Activated T-cell treated with anti-CD3 and anti-CD28 coated beads, Interleukin-2, amount 50 U/mL, for 4 hours (primary cell): ENCODE measurements around the gene CEP128. TPM values are rescaled to one million over a fixed set of nuclear protein-coding genes. Genes with fewer than 3 reads are reported as not detected.

ENCODE experiments used
- ATAC-seq, 2 donors: fragments of 200-7000 bp; cut with Tn5 transposase; one replicate each; pipeline ENCODE4 v1.10.0; 2021
- DNase-seq: peaks from one replicate; pipeline ENCODE4 v3.0.0-alpha.2; 2020
- H3K27me3 Mint-ChIP-seq: one replicate; pipeline ENCODE4 v1.8.0; 2021; ENCODE audit warnings: low read depth, mixed read lengths
- H3K36me3 Mint-ChIP-seq: one replicate; pipeline ENCODE4 v1.8.0; 2022; ENCODE audit warnings: mixed read lengths; ENCODE audit not compliant: insufficient read depth
- H3K4me1 Mint-ChIP-seq: one replicate; pipeline ENCODE4 v1.8.0; 2021; ENCODE audit warnings: low read depth, mixed read lengths
- H3K4me3 Mint-ChIP-seq: one replicate; pipeline ENCODE4 v1.8.0; 2021; ENCODE audit warnings: mild to moderate bottlenecking, moderate library complexity, mixed read lengths
- H3K9me3 Mint-ChIP-seq: one replicate; pipeline ENCODE4 v1.8.0; 2021; ENCODE audit warnings: mixed read lengths
- total RNA-seq, 3 donors: library from RNA; stranded (reverse); gene quantifications; one replicate each; pipeline ENCODE4 v1.2.1, GENCODE V29; 2021

The CEP128 gene
- total RNA-seq, 3 donors from 2014 or later: 17.1 to 22.7 (median 21.2) TPM

DNA sequence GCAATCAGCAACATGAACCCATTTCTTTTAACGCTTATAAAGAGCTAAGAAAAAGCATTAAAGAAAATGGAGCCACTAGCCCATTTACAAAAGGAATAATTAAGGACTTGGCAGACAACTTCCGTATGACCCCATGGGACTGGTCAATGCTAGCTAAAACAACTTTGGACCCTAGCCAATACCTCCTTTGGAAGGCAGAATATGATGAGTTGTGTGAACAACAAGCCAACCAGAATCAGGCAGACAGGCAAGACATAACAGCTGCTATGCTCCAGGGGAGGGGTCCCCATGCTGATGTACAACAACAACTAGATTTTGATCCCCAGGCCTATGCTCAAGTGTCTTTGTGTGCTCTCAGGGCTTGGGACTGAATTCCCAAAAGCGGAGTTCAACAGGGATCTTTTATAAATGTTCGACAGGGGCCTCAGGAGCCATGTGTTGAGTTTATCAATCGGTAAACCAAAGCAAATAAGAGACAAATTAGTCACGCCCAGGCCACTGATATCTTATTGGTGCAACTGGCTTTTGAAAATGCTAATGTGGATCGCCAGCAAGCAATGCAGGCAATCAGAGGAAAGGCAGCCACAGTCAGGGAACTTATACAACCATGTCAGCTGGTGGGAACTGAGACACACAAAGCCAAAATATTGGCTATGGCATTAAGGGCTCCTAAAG, 475.9 kb downstream of the CEP128 start:
- no peak for DNase-seq
- Mint-ChIP-seq H3K4me3 (no peak overlapping the region), H3K36me3 (peaks cover 1% of the 10 kb centered on the region), H3K9me3 (peaks cover 8% of the 10 kb centered on the region), H3K27me3 (no peaks in the 10 kb centered on the region), H3K4me1 (no peaks in the 10 kb centered on the region)
- no peak for ATAC-seq

DNA sequence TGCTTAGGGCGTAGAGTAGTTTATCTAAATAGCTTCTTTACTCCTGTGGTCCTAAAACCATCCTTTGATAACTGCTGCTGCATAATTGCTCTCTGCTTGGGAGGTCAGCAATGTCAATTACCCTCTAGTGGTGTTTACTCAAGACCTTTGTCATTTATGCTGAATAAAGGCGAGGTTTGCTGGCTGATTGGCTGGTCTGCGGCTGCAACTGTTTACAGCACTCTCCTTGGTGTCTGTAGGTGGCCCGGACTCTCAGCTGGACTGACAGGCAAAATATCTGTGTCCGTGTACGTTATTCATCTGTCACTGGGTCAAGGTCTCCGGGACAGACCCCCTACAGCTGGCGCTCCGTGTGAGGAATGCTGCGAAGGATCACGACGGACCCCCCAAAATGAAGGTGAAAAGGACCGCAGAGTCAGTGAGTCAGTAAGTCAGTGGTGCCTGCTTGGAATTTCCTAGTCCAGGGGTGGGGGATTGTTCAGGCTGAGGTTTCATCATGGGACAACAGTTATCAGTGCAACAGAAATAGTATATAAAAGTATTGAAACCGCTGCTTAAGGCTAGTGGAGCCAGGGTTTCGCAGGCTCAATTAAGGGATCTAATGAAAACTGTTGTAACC, 476.9 kb downstream of the CEP128 start:
- Mint-ChIP-seq H3K4me1 (no peaks in the 10 kb centered on the region), H3K9me3 (peaks cover 8% of the 10 kb centered on the region), H3K4me3 (no peak overlapping the region), H3K27me3 (no peaks in the 10 kb centered on the region), H3K36me3 (peaks cover 1% of the 10 kb centered on the region)
- DNase-seq (no peak), ATAC-seq (no peak)

DNA sequence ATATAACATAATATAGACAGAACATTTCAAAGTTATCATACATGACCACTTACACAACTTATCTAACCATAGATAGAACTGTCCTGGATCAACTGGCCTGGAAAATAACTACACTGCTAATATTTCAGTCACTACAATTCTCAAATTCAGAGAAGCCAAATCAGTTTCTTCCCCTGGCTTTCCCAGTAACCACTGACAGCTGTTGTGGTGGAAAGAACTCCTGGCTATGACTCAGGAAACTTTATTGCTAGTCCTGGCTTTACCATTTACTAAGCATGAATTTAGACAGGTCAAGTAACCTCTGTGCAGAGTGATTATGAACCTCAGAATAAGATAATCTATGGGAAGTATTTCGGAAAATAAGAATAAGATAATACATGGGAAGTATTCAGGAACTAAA, 485.3 kb downstream of the CEP128 start:
- H3K36me3 Mint-ChIP-seq: no peaks in the 10 kb centered on the region
- no peak for DNase-seq
- no peak overlapping the region for H3K4me3 Mint-ChIP-seq
- H3K4me1 Mint-ChIP-seq: no peaks in the 10 kb centered on the region
- ATAC-seq: no peak
- H3K9me3 Mint-ChIP-seq: peaks cover 11% of the 10 kb centered on the region
- H3K27me3 Mint-ChIP-seq: no peaks in the 10 kb centered on the region

DNA sequence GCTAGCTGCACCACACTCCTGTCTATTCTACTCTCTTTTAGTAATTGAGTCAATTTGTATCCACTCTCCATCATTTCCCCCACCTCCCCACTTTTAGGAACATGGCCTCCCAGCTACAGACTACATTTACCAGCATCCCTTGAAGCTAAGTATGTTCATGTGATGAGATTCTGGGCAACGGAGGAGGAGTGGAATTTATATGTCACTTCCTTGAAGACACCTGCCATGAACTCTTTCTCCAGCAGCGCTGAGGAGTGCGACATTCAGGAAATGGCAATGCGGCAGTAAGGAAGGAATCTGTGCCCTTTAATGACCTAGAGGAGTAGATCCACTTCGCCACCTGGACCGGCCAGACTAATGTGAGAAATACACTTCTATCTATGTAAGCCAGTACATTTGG, 486.5 kb downstream of the CEP128 start:
- no peaks in the 10 kb centered on the region for H3K4me1 Mint-ChIP-seq
- H3K4me3 Mint-ChIP-seq: no peak overlapping the region
- H3K27me3 Mint-ChIP-seq: no peaks in the 10 kb centered on the region
- no peaks in the 10 kb centered on the region for H3K36me3 Mint-ChIP-seq
- H3K9me3 Mint-ChIP-seq: peaks cover 18% of the 10 kb centered on the region
- DNase-seq (no peak), ATAC-seq (no peak)

DNA sequence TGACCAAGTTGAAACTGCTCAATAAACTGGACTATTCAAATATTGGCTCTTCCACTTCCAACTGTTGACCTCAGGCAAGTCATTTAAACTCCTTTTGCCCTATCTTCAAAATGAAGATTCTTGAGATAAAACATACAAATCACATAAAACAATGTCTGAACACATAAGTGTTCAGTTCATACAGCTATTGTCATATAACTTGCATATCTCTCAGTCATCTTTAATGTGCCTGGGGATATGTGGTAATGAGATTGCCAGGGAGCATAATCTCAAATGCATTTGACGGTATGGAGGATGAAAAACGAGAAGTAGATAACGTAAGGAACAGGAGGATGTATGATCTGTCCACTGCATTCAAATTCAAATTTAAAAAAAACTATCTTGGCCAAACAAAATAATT, 493.3 kb downstream of the CEP128 start:
- Mint-ChIP-seq H3K4me3 (no peak overlapping the region), H3K27me3 (no peaks in the 10 kb centered on the region), H3K4me1 (no peaks in the 10 kb centered on the region), H3K36me3 (no peaks in the 10 kb centered on the region), H3K9me3 (peaks cover 23% of the 10 kb centered on the region)
- ATAC-seq (no peak), DNase-seq (no peak)

DNA sequence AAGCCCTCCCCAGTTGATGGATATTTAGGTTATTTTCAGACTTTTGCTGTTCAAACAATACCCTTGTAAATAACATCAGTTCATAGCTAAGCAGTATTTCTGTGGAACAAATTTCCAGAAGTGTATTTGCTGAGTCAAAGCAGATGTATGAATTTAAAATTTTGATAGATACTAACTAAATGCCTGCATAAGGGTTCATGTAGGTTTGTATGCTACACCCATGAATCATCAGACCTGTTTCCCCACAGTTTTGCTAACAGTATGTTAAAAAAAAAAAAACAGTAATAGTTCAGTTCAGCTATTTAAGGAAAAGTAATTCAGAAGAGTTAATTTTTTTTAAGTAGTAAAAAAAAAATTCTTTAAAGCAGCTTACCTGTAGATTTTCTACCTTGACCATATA, 494.1 kb downstream of the CEP128 start:
- no peak overlapping the region for H3K4me3 Mint-ChIP-seq
- ATAC-seq (no peak), DNase-seq (no peak)
- H3K9me3 Mint-ChIP-seq: peaks cover 23% of the 10 kb centered on the region
- no peaks in the 10 kb centered on the region for H3K4me1 Mint-ChIP-seq
- H3K27me3 Mint-ChIP-seq: no peaks in the 10 kb centered on the region
- H3K36me3 Mint-ChIP-seq: no peaks in the 10 kb centered on the region

Other genes starting within 250 kb of the CEP128 start
- under 1 TPM in 2 of 3 donors, not detected in 1; 0.24 to 0.47 TPM for gene TSHR, start 13.9 kb upstream of the CEP128 start, total RNA-seq